Measurements from ENCODE around the gene SH2D2A.
"Not testable (repeated sequence)": the region's sequence is repeated elsewhere in the genome, so short reads cannot be mapped to it uniquely, and the experiment has no call there.

SH2D2A gene

GRCh38 chr1:156766298-156767100 is 50.1 kb downstream of the SH2D2A start:
- peak overlapping the region; percentile 84 for H3K4me3 ChIP-seq (ENCODE audit: low read depth, low read length)
- TF ChIP-seq MYC (IDR thresholded peaks at IDR 0.05; ENCODE audit: low read depth, low read length) = no peak
- no peak for TF ChIP-seq CTCF (IDR thresholded peaks at IDR 0.05; ENCODE audit: low read depth, low read length)
- no peak for TF ChIP-seq POLR2A (IDR thresholded peaks at IDR 0.05; ENCODE audit: extremely low read depth, insufficient read length)
- TF ChIP-seq, protein P1, sequence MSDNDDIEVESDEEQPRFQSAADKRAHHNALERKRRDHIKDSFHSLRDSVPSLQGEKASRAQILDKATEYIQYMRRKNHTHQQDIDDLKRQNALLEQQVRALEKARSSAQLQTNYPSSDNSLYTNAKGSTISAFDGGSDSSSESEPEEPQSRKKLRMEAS (IDR thresholded peaks at IDR 0.05; ENCODE audit: low read depth, low read length) = no peak
- DNase-seq (ENCODE audit: low read depth) = no peak

- TF ChIP-seq POLR2A (IDR thresholded peaks at IDR 0.05; ENCODE audit: extremely low read depth, insufficient read length) = no peak
- no peak for TF ChIP-seq MYC (IDR thresholded peaks at IDR 0.05; ENCODE audit: low read depth, low read length)
- no peak for TF ChIP-seq CTCF (IDR thresholded peaks at IDR 0.05; ENCODE audit: low read depth, low read length)
- TF ChIP-seq, protein P1 (IDR thresholded peaks at IDR 0.05; ENCODE audit: low read depth, low read length) = no peak
- DNase-seq (ENCODE audit: low read depth) = no peak
- H3K4me3 ChIP-seq (ENCODE audit: low read depth, low read length) = peak overlapping the region; percentile 84
Observed at GRCh38 chr1:156765666-156766065, 51.0 kb downstream of the SH2D2A start.

DNA sequence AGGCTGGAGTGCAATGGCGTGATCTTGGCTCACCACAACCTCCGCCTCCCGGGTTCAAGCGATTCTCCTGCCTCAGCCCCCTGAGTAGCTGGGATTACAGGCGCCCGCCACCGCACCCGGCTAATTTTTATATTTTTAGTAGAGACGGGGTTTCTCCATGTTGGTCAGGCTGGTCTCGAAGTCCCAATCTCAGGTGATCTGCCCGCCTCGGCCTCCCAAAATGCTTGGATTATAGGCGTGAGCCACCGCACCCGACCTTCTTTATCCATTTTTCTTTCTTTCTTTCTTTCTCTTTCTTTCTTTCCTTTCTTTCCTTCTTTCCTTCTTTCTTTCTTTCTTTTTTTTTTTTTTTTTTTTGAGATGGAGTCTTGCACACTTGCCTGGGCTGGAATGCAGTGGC is 51.5 kb downstream of the SH2D2A start:
- H3K4me3 ChIP-seq (ENCODE audit: low read depth, low read length); DNase-seq (ENCODE audit: low read depth): not testable (repeated sequence)

DNA sequence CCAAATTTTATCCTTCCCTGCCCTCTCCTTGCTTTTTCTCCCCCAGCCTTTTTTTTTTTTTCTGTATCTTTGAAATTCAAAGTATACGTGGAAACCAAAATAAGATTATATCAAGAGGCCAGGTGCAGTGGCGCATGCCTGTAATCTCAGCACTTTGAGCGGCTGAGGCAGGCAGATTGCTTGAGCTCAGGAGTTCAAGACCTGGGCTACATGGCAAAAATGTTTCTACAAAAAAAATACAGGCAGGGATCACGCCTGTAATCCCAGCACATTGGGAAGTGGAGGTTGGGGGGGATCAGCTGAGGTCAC is 55.9 kb downstream of the SH2D2A start:
- H3K4me3 ChIP-seq (ENCODE audit: low read depth, low read length) = no peak overlapping the region

DNA sequence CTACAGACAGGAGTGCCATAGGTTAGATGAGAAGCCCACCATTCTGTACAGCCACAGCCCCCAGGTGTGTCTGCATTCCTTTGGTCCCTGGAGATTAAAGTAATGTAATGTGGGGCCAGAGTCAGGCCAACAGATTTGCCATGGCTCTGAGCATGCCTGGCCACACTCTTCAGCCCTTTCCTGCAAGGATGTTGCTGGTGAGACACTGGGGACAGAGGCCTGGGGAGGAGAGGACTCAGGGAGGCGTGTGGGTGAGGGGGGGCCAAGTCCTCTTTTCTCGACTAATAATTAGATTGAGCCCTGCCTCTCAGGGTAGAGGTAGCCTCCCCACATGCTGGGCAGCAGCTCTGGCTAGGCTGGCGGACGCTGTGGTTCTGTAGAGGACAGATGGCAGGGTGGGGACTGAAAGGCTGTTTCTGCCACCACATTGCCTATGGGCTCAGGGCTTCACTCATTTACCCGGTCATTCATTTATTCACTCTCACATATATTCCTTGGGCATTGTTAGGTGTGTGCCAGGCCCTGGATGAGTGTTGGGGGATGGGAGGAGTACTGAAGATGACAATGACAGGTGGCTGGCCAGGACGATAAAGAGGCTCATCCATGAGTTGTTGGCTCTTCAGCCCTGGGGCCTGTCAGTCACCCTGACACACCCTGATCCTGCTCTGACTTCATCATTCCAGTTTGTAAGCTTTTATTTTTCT is 56.4 kb downstream of the SH2D2A start:
- no peak overlapping the region for H3K4me3 ChIP-seq (ENCODE audit: low read depth, low read length)
- no peak for TF ChIP-seq POLR2A (IDR thresholded peaks at IDR 0.05; ENCODE audit: extremely low read depth, insufficient read length)
- TF ChIP-seq MYC (IDR thresholded peaks at IDR 0.05; ENCODE audit: low read depth, low read length) = no peak
- no peak for TF ChIP-seq CTCF (IDR thresholded peaks at IDR 0.05; ENCODE audit: low read depth, low read length)
- TF ChIP-seq, protein P1 (IDR thresholded peaks at IDR 0.05; ENCODE audit: low read depth, low read length) = no peak
- no peak for DNase-seq (ENCODE audit: low read depth)

More for the DNA sequence above, 55.9 kb downstream of the SH2D2A start:
- no peak for TF ChIP-seq MYC (IDR thresholded peaks at IDR 0.05; ENCODE audit: low read depth, low read length)
- TF ChIP-seq CTCF (IDR thresholded peaks at IDR 0.05; ENCODE audit: low read depth, low read length) = no peak
- no peak for TF ChIP-seq POLR2A (IDR thresholded peaks at IDR 0.05; ENCODE audit: extremely low read depth, insufficient read length)
- TF ChIP-seq, protein P1 (IDR thresholded peaks at IDR 0.05; ENCODE audit: low read depth, low read length) = no peak
- DNase-seq (ENCODE audit: low read depth) = no peak

DNA sequence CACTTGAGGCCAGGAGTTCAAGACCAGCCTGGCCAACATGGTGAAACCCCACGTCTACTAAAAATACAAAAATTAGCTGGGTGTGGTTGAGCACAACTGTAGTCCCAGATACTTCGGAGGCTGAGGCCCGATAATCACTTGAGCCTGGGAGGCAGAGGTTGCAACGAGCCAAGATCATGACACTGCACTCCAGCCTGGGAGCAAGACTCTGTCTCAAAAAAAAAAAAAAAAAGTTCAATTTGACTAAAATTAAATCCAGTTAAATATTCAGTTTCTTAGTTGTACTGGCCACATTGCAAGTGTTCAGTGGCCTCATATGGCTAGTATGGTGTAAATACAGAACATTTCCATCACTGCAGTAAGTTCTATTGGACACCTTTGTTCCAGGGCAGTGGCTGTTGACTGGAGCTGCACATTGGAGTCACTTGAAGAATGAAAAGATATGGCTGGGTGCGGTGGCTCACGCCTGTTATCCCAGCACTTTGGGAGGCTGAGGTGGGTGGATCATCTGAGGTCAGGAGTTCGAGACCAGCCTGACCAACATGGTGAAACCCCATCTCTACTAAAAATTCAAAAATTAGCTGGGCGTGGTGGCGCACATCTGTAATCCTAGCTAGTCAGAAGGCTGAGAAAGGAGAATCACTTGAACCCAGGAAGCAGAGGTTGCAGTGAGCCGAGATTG is 58.9 kb downstream of the SH2D2A start:
- not testable (repeated sequence) for DNase-seq (ENCODE audit: low read depth); H3K4me3 ChIP-seq (ENCODE audit: low read depth, low read length)

Measured in NB4 (cell line).